HEK293 (cell line): ENCODE data around the gene BEND3.

Experiments used
- CTCF ChIP-seq: fragments of 450-650 bp; formaldehyde crosslinking; IDR thresholded peaks from 2 replicates; pipeline ENCODE4 v1.5.1; 2016; ENCODE audit warnings: missing biosample characterization, missing genetic modification characterization
- GLI2 ChIP-seq: fragments of 450-650 bp; formaldehyde crosslinking; IDR thresholded peaks from 2 replicates; pipeline ENCODE4; 2017; ENCODE audit warnings: missing biosample characterization, missing genetic modification characterization, low read depth, borderline replicate concordance
- IKZF3 ChIP-seq: fragments of 450-650 bp; IDR thresholded peaks from 2 replicates; pipeline ENCODE4 v1.5.0; 2018; ENCODE audit warnings: missing biosample characterization, mild to moderate bottlenecking, missing genetic modification characterization, moderate library complexity
- MEIS1 ChIP-seq: sonication (generic); formaldehyde crosslinking; IDR thresholded peaks from 2 replicates; pipeline ENCODE4 v1.8.1; 2022; ENCODE audit warnings: missing genetic modification reagents, mild to moderate bottlenecking, borderline replicate concordance
- ZBTB20 ChIP-seq: fragments of 450-650 bp; formaldehyde crosslinking; IDR thresholded peaks from 2 replicates; pipeline ENCODE4 v1.5.1; 2016; ENCODE audit warnings: missing biosample characterization, missing genetic modification characterization
- ZBTB44 ChIP-seq: fragments of 450-650 bp; IDR thresholded peaks from 2 replicates; pipeline ENCODE4 v1.5.1; 2018; ENCODE audit warnings: missing biosample characterization, mild to moderate bottlenecking, missing genetic modification characterization
- ZFHX2 ChIP-seq: fragments of 450-650 bp; formaldehyde crosslinking; conservative IDR thresholded peaks from 2 replicates; pipeline ENCODE4 v1.5.1; 2016; ENCODE audit warnings: missing biosample characterization, missing genetic modification characterization
- ZNF133 ChIP-seq: fragments of 450-650 bp; formaldehyde crosslinking; IDR thresholded peaks from 2 replicates; pipeline ENCODE4 v1.5.1; 2016; ENCODE audit warnings: missing biosample characterization, missing genetic modification characterization
- ZNF174 ChIP-seq: fragments of 450-650 bp; formaldehyde crosslinking; IDR thresholded peaks from 2 replicates; pipeline ENCODE4 v1.5.0; 2017; ENCODE audit warnings: missing biosample characterization, mild to moderate bottlenecking, missing genetic modification characterization
- ZNF18 ChIP-seq: fragments of 450-650 bp; formaldehyde crosslinking; IDR thresholded peaks from 2 replicates; pipeline ENCODE4 v1.5.1; 2016; ENCODE audit warnings: missing biosample characterization, missing genetic modification characterization
- ZNF2 ChIP-seq: fragments of 450-650 bp; formaldehyde crosslinking; IDR thresholded peaks from 2 replicates; pipeline ENCODE4 v1.5.1; 2016; ENCODE audit warnings: missing biosample characterization, missing genetic modification characterization
- ZNF239 ChIP-seq: fragments of 450-650 bp; formaldehyde crosslinking; IDR thresholded peaks from 2 replicates; pipeline ENCODE4 v1.5.1; 2016; ENCODE audit warnings: missing biosample characterization, missing genetic modification characterization
- ZNF311 ChIP-seq: fragments of 450-650 bp; formaldehyde crosslinking; IDR thresholded peaks from 2 replicates; pipeline ENCODE4 v1.5.1; 2017; ENCODE audit warnings: missing biosample characterization, missing genetic modification characterization, borderline replicate concordance
- ZNF335 ChIP-seq: fragments of 450-650 bp; formaldehyde crosslinking; conservative IDR thresholded peaks from 2 replicates; pipeline ENCODE4 v1.5.1; 2016; ENCODE audit warnings: missing biosample characterization, missing genetic modification characterization
- ZNF350 ChIP-seq: fragments of 450-650 bp; formaldehyde crosslinking; IDR thresholded peaks from 2 replicates; pipeline ENCODE4 v1.5.0; 2017; ENCODE audit warnings: missing biosample characterization, mild to moderate bottlenecking, missing genetic modification characterization
- ZNF391 ChIP-seq: fragments of 450-650 bp; formaldehyde crosslinking; IDR thresholded peaks from 2 replicates; pipeline ENCODE4 v1.5.1; 2016; ENCODE audit warnings: low read depth, missing biosample characterization, missing genetic modification characterization, borderline replicate concordance
- ZNF501 ChIP-seq: fragments of 450-650 bp; formaldehyde crosslinking; IDR thresholded peaks from 2 replicates; pipeline ENCODE4 v1.5.1; 2016; ENCODE audit warnings: missing biosample characterization, missing genetic modification characterization
- ZNF561 ChIP-seq: fragments of 450-650 bp; IDR thresholded peaks from 2 replicates; pipeline ENCODE4 v1.5.1; 2018; ENCODE audit warnings: missing biosample characterization, missing genetic modification characterization, borderline replicate concordance
- ZNF600 ChIP-seq: fragments of 450-650 bp; formaldehyde crosslinking; IDR thresholded peaks from 2 replicates; pipeline ENCODE4 v1.5.1; 2016; ENCODE audit warnings: missing biosample characterization, missing genetic modification characterization
- ZNF610 ChIP-seq: fragments of 450-650 bp; formaldehyde crosslinking; IDR thresholded peaks from 2 replicates; pipeline ENCODE4 v1.5.1; 2016; ENCODE audit warnings: missing biosample characterization, missing genetic modification characterization, borderline replicate concordance
- ZNF639 ChIP-seq: fragments of 450-650 bp; formaldehyde crosslinking; IDR thresholded peaks from 2 replicates; pipeline ENCODE4 v1.5.1; 2016; ENCODE audit warnings: missing biosample characterization, missing genetic modification characterization
- ZNF76 ChIP-seq: fragments of 450-650 bp; formaldehyde crosslinking; IDR thresholded peaks from 2 replicates; pipeline ENCODE4; 2016; ENCODE audit warnings: low read depth, missing biosample characterization, missing genetic modification characterization, borderline replicate concordance
- ZNF785 ChIP-seq: fragments of 450-650 bp; formaldehyde crosslinking; IDR thresholded peaks from 2 replicates; pipeline ENCODE4 v1.5.1; 2016; ENCODE audit warnings: missing biosample characterization, missing genetic modification characterization
- ZSCAN30 ChIP-seq: fragments of 450-650 bp; IDR thresholded peaks from 2 replicates; pipeline ENCODE4 v1.5.1; 2018; ENCODE audit warnings: missing biosample characterization, mild to moderate bottlenecking, missing genetic modification characterization, moderate library complexity

BEND3 gene

GRCh38 chr6:107115695-107116327, 496 bp upstream of the BEND3 start (continued):
- TF ChIP-seq GLI2 (tag by site-specific recombination), result no peak
- no peak for TF ChIP-seq ZNF610 (tag by site-specific recombination)
- 0 out of 2 replicates have a peak, but pooled peaks have one; percentile 24 for TF ChIP-seq ZNF391 (tag by site-specific recombination)
- TF ChIP-seq ZNF76 (tag by site-specific recombination), result peak; percentile 71; the same call in 1 of the 2 replicates
- TF ChIP-seq ZNF174 (tag by site-specific recombination), result no peak
- TF ChIP-seq ZNF2 (tag by site-specific recombination), result 0 out of 2 replicates have a peak, but pooled peaks have one; percentile 14
- TF ChIP-seq ZFHX2 (tag by site-specific recombination), result peak; percentile 53
- TF ChIP-seq ZNF785 (tag by site-specific recombination), result 0 out of 2 replicates have a peak, but pooled peaks have one; percentile 37
- TF ChIP-seq CTCF (tag by site-specific recombination), result peak; percentile 10
- TF ChIP-seq ZNF239 (tag by site-specific recombination), result no peak
- peak; percentile 78; the same call in 1 of the 2 replicates for TF ChIP-seq ZSCAN30
- TF ChIP-seq ZNF350 (tag by site-specific recombination), result 0 out of 2 replicates have a peak, but pooled peaks have one; percentile 45
- no peak for TF ChIP-seq MEIS1 (CRISPR knock-in tag)
- TF ChIP-seq ZNF133 (tag by site-specific recombination), result 0 out of 2 replicates have a peak, but pooled peaks have one; percentile 5
- TF ChIP-seq ZNF501 (tag by site-specific recombination), result 0 out of 2 replicates have a peak, but pooled peaks have one; percentile 30
- TF ChIP-seq ZNF561 (tag by site-specific recombination), result peak; percentile 76; the same call in 1 of the 2 replicates
- no peak for TF ChIP-seq ZBTB44 (tag by site-specific recombination)
- TF ChIP-seq ZNF639 (tag by site-specific recombination), result no peak
- peak; percentile 96 for TF ChIP-seq ZBTB20 (tag by site-specific recombination)
- TF ChIP-seq ZNF18, result 0 out of 2 replicates have a peak, but pooled peaks have one; percentile 40
- peak; percentile 96 for TF ChIP-seq ZNF335 (tag by site-specific recombination)
- TF ChIP-seq ZNF311, result no peak
- TF ChIP-seq ZNF600 (tag by site-specific recombination), result peak; percentile 36
- peak; percentile 94 for TF ChIP-seq IKZF3 (tag by site-specific recombination)
- TF ChIP-seq, all 188 proteins: peak for 47
